GM21619 (cell line): ENCODE results near the gene FABP3.

Experiments used
- ATAC-seq: cut with Tn5 transposase; IDR thresholded peaks from one replicate; pipeline ENCODE4 v1.9.1; 2021; ENCODE audit not compliant: unreplicated experiment

Gene FABP3

DNA sequence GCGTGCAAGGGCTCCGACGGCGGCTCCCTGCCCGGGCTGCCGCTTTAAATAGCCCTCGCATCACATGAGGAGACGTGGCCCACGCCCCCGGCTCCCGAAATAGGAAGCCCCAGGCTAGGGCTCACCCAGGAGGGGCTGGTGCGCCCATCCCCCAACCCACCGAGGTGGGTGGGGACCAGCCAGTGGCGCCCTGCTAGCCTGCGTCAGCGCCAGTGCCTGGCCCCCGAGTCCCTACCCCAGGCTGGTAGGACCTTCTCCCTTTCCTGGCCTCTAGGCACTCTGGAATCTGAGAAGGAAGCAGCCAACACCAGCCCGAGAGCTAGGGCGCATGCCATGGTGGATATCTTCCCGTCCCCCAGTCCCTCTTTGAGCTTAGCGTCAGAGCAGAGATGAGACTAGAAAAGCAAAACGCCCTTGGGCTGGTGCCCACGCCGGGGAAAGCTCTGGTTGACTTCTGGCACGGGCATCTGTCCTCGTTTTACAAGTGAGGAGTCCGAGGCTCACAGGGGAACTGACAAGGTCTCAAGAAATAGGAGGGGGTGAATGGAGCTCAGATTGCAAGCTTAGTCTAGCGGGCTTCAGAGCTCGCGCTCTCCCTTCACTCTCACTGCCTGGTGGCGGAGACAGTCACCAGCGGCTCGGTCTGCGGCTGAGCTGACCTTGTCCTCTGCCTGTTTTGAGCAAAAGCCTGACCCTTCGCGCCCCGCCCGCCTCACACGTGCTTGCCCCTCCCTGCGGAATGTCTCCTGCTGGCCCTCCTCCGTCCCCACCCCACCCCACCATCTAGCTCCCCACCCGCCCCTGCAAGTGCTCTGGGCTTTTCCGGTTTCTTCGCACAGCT, at the start of gene FABP3:
Gene FABP3, minus strand, starts transcription at position 21 of the 841 bp plus-strand sequence. CDS start 62 bp downstream, outside the sequence.
- no peak for ATAC-seq

DNA sequence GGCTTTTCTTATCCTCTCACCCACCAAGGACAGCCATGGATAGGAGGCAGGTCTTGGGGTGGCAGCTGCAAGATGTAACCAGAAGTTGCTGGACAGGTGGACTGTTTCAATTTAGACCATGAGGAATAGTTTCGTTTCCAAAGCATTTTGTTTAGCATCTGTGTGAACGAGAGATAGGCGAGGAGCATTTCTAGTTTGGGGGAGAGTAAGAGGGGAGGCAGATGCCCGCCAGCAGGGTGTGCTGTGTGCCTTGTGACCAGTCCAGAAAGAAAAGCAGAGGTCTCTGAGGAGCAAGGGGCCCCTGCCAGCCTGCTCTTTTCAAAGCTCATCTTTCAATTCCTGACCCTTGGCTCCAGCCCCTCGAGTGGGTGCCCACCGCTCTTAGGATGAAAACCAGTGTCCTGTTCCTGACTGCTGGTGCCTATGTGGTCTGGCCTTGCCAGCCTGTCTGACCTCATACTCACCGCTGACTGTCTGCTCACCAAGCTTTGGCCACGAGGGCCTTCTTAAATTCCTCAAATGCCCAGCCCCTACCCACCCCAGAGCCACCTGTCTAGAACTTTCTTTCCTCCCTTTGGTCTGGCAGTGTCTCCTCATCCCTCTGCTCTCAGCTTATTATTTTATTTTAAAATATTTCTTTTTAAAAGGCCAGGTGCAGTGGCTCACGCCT, 48.6 kb upstream of the FABP3 start:
- ATAC-seq, result no peak

- ATAC-seq, result no peak
Observed at GRCh38 chr1:31420716-31421115, 47.8 kb upstream of the FABP3 start.

GRCh38 chr1:31418626-31419323, 45.9 kb upstream of the FABP3 start:
- ATAC-seq, result no peak

DNA sequence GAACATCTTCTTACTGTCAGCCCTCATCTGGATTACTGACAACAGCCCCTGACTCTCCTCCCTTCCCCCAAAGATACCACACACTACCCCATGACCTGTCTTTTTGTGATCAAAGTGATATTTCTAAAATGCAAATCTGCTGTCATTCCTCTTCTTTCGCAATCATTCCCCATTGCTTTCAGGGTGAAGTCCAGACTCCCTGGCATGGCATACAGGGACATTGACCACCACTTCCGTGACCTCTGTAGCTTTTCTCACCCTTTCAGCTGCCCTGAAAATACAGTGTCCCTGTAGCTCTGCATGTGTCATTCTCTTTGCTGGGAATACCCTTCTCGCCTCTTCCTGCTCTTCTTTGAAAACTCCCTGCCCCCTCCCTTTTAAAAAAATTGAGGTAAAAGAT, 44.3 kb upstream of the FABP3 start:
- no peak for ATAC-seq

DNA sequence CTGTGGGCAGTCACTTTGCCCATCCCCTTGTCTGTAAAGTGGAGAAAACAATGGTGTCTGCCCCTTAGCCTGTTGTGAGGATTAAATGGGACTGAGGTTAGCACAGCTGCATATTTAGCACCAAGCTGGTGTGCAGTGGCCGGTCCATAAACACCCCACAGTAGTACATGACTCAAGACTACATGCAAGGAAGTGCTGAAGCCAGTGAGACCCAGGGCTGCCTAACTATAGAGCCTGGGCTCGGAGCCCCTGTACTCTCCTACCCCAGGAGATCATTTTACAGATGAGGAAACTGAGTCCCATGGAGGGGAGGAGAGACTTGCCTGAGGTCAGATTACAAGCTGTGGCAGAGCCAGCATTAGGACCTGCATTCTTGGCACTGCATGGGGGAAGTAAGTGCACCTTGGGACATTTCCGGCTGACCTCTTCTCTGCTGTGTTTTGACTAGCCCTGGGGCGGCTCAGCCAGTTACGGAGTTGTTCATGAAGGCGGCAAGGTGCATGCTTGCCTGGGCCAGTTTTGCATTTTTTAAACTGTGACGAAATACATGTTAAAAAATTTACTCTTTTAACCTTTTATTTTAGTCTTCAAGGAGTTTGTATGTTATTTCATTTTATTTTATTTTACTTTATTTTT, 43.3 kb upstream of the FABP3 start:
- no peak for ATAC-seq

DNA sequence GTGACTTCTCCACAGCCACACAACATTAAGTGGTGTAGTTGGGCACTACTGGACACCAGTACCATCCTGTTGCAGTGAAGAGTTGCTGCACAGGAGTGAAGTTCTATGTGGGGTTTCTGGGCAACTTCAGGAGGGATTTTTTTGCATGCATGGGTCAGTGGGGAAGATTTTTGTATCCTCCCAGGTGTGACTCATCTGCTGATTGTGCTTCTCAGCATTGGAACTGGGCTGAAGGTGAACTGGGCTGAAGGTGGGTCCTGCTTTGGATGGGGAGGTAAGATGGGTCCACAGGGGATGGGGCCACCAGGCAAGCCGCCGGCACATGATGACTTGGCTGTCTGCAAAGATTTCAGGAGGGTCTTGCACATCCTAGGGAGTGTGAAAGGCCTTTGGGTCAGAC, 42.8 kb upstream of the FABP3 start:
- ATAC-seq, result no peak

DNA sequence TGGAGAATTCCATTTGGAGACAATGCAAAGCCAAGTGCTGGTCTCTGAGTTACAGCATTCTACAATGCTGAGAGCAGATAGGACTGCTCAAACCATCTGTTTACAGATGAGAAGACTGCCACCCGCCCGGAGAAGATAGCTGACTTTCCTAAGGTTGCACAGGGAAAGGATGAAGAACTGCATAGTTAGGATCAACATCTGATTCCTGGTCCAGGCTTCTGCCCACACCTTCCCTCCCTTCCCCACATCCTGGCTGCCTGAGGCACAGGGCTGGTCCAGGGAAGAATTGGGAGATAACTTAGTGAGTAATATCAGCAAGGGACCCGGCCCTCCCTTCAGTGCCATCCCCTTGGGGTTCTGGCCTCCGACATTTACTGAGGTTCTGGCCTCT, 42.1 kb upstream of the FABP3 start:
- ATAC-seq, result no peak

DNA sequence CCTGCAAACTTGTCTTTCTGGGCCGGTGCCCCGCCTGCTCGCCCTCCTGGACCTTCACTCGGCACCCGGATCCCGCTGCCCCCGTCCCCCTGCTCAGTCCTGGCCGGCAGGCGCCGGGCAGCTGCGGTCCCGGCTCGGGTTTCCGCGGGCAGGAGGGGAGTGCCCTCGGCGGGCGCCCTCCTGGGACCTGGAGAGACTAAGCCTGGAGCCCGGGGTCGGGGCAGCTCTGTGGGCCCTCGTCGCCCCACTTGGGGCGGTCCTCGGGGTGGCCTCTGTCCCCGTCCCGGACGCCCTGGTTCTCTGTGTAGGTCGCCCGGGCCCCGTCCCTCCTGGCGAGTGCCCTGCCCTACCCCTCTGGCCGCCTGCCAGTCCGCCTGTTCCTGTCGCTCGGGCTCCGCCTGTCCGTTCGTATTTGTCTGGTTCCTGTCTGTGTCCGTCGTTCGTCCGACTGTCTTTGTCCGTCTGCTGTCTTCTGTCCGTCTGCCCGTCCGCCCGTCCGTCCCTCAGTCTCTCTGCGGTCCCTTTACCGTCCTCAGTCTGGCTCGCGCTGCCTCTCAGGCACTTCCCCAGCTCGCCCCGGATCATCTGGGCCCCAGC, 40.6 kb upstream of the FABP3 start:
- ATAC-seq, result no peak

DNA sequence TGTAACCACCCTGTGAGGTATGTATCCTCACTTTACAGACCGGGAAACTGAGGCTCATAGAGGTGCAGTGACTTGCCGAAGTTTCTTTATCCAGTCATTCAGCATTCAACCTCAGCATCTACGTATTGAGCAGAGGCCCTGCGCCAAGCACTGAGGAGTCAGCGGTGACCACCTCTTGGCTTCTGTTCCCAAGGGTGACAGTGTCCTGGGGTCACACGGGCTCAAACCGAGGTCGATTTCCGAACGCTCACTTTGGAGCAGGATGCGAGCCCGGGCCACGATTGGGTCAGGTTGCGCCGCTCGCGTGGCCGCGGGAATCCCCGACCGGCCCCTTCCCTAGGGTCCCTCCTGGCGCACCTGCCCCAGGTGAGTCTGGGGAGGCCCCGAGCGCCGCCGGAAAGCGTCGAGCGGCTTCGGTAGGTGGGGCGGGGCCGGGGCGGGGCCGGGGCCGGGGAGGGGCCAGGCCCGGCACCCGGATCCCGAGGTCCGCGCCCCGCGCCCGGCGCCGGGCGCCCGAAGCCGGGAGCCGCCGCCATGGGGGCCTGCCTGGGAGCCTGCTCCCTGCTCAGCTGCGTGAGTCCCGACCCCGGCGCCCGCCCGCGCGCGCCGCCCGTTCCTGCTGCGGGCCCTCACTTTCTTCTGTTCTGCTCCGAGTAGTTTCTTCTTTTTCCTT, 40.0 kb upstream of the FABP3 start, which contains the start of gene SERINC2:
Gene SERINC2, plus strand, starts transcription at position 482 of the 673 bp plus-strand sequence. Its CDS starts 53 bp downstream, at position 535.
- no peak for ATAC-seq

- ATAC-seq, result no peak
Observed at GRCh38 chr1:31412205-31412604, 39.3 kb upstream of the FABP3 start.

DNA sequence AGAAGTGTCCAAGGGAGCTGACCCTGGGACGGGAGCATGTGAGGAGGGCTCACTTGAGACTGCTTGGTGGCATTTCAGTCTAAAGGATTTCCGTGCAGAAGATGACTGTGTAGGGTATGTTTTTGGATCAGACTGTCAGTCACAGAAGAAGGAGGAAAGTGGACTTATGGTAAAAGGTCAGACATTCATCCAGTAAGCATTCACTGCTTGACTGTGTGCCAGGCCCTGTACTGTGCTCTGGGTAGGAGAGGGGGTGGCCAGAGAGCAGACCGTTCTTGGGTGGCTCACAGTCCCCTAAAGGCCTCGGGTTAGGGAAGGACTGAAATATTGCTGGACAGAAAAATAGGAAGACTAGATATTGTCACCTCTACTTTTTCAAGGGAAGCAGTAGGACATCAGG, 38.0 kb upstream of the FABP3 start:
- ATAC-seq, result no peak

- ATAC-seq, result no peak
Observed at GRCh38 chr1:31409946-31410858, 37.3 kb upstream of the FABP3 start.

DNA sequence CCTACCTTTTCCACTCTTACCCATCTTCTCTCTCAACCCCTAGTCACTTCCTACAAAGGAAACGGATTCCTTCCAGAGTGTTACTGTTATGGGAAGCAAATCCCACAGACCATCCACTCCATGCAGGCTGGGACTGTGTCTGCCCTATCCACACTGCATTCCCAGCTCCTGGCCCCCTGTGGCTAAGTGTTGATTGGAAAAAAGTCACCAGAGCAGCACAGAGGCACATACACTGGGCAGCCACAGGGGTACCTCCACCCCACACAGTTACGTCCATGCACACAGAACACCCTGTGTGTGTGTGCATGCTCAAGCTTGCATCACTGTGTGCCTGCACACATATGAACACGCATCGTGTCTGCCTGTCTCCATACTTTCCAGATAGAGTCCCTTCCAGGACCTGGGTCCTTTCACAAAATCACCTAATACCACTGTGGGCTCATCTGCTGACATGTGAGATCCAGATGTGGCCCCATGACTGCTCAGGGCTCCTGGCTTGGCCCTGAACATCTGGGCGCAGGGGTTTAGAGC, 36.0 kb upstream of the FABP3 start:
- ATAC-seq, result no peak

GRCh38 chr1:31407029-31407626, 34.3 kb upstream of the FABP3 start:
- ATAC-seq, result no peak

- ATAC-seq, result no peak
Observed at GRCh38 chr1:31405578-31406245, 32.8 kb upstream of the FABP3 start.

DNA sequence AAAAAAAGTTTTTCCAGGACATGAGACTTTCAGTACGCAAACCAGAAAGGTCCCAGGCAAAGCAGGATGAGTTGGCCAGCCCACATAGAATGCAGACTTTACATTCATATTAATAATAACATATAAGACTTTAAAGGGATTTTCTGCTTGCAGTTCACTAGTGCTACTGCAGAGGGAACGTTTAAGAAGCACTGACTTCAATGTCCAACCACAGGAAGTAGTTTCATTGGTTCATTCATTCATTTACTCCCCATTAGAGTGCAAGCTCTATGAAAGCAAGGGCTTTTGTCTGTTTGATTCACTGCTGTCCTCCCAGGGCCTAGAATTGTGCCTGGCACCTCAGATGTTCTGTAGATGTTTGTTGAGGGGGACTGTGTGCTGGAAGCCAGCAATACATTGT, 28.4 kb upstream of the FABP3 start:
- ATAC-seq, result no peak

DNA sequence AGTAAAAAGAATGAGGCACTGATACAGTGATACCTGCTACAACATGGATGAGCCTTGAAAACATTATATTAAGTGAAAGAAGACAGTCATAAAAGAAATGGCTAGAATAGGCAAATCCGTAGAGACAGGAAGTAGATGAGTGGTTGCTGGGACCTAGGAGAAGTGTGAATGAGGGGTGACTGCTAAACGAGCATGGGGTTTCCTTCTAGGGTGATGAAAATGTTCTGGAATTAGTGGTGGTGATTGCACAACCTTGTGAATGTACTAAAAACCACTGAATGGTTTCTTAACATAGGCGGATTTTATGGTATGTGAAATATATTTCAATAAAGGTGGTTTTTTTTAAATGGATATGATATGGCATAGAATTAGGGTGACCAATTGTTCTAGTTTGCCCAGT, 27.5 kb upstream of the FABP3 start:
- ATAC-seq, result no peak
